GM23338 (cell line): Measurements from ENCODE around the gene CD8A. TPM values are rescaled to one million over a fixed set of nuclear protein-coding genes. Genes with fewer than 3 reads are reported as not detected.

Source experiments
- ATAC-seq: fragments of 200-7000 bp; cut with Tn5 transposase; 3 replicates; pipeline ENCODE4 v1.9.1; 2020
- DNase-seq: peaks from one replicate; pipeline ENCODE4 v3.0.0-alpha.2; 2015; ENCODE audit warnings: low spot score
- H2AFZ ChIP-seq: fragments of 200-600 bp; sonication (generic); 2 replicates; pipeline ENCODE4 v1.8.0; 2016; ENCODE audit warnings: antibody characterized with exemption, mild to moderate bottlenecking, moderate library complexity
- H3F3A ChIP-seq: fragments of 200-600 bp; sonication (generic); replicated peaks from 2 replicates; pipeline ENCODE4 v1.8.0; 2017; ENCODE audit warnings: antibody characterized with exemption, mixed run types, low read depth
- H3K27ac ChIP-seq: fragments of 200-600 bp; sonication (generic); 2 replicates; pipeline ENCODE4 v1.6.1; 2016; ENCODE audit warnings: low read depth
- H3K27me3 ChIP-seq: fragments of 200-600 bp; sonication (generic); 2 replicates; pipeline ENCODE4 v1.8.0; 2016; ENCODE audit warnings: mild to moderate bottlenecking, mixed run types, moderate library complexity; ENCODE audit not compliant: insufficient read depth
- H3K36me3 ChIP-seq: fragments of 200-600 bp; sonication (generic); 2 replicates; pipeline ENCODE4 v1.8.0; 2016; ENCODE audit warnings: mild to moderate bottlenecking; ENCODE audit not compliant: insufficient read depth
- H3K4me1 ChIP-seq: fragments of 200-600 bp; sonication (generic); 2 replicates; pipeline ENCODE4 v1.8.0; 2016; ENCODE audit warnings: mild to moderate bottlenecking, moderate library complexity; ENCODE audit not compliant: insufficient read depth
- H3K4me2 ChIP-seq: fragments of 200-600 bp; sonication (generic); 2 replicates; pipeline ENCODE4 v1.7.1; 2017; ENCODE audit warnings: mixed run types
- H3K4me3 ChIP-seq: fragments of 200-600 bp; sonication (generic); 2 replicates; pipeline ENCODE4 v1.6.1; 2016; ENCODE audit warnings: mixed run types
- H3K79me2 ChIP-seq: fragments of 200-600 bp; sonication (generic); replicated peaks from 2 replicates; pipeline ENCODE4 v1.8.0; 2017; ENCODE audit warnings: mild to moderate bottlenecking; ENCODE audit not compliant: insufficient read depth
- H3K9me2 ChIP-seq: fragments of 200-600 bp; sonication (generic); 2 replicates; pipeline ENCODE4 v1.8.0; 2017; ENCODE audit not compliant: insufficient read depth
- H4K20me1 ChIP-seq: fragments of 200-600 bp; sonication (generic); replicated peaks from 2 replicates; pipeline ENCODE4 v1.8.0; 2017; ENCODE audit warnings: mild to moderate bottlenecking; ENCODE audit not compliant: insufficient read depth
- H3K27ac Mint-ChIP-seq: 2 replicates; pipeline ENCODE4 v1.8.0; 2020; ENCODE audit warnings: inconsistent platforms, mild to moderate bottlenecking, moderate library complexity, mixed read lengths
- H3K27me3 Mint-ChIP-seq: 3 replicates; pipeline ENCODE4 v1.8.0; 2022; ENCODE audit warnings: low read depth, mild to moderate bottlenecking, moderate library complexity, mixed read lengths, inconsistent platforms; ENCODE audit not compliant: insufficient read depth, poor library complexity
- H3K36me3 Mint-ChIP-seq: 3 replicates; pipeline ENCODE4 v1.8.0; 2021; ENCODE audit warnings: low read depth, mild to moderate bottlenecking, inconsistent platforms, moderate library complexity, mixed read lengths
- H3K4me1 Mint-ChIP-seq: 3 replicates; pipeline ENCODE4 v1.8.0; 2020; ENCODE audit warnings: mild to moderate bottlenecking, inconsistent platforms, mixed read lengths
- H3K4me3 Mint-ChIP-seq: 3 replicates; pipeline ENCODE4 v1.8.0; 2021; ENCODE audit warnings: moderate library complexity, mild to moderate bottlenecking, inconsistent platforms, mixed read lengths
- H3K9me3 Mint-ChIP-seq: 3 replicates; pipeline ENCODE4 v1.8.0; 2020; ENCODE audit warnings: moderate library complexity, mild to moderate bottlenecking, inconsistent platforms, mixed read lengths
- CTCF ChIP-seq, 2 experiments: fragments of 200-600 bp in 1 of 2; sonication (generic) in 1 of 2; conservative IDR thresholded peaks; 2 replicates each; pipeline versions ENCODE4 v1.5.1 to v1.6.1; 2016 to 2017; ENCODE audit warnings: antibody characterized with exemption in 2 of 2, low read depth in 2 of 2, mild to moderate bottlenecking in 2 of 2, moderate library complexity in 1 of 2
- ETS1 ChIP-seq: IDR thresholded peaks from 2 replicates; pipeline ENCODE4 v1.6.1; 2016; ENCODE audit warnings: antibody characterized with exemption
- EZH2phosphoT487 ChIP-seq: fragments of 200-600 bp; sonication (generic); IDR thresholded peaks from one replicate; pipeline ENCODE4 v1.8.1; 2018; ENCODE audit warnings: antibody characterized with exemption; ENCODE audit not compliant: unreplicated experiment
- NANOG ChIP-seq: IDR thresholded peaks from 2 replicates; pipeline ENCODE4 v1.6.1; 2016; ENCODE audit warnings: antibody characterized with exemption, borderline replicate concordance
- POLR2AphosphoS5 ChIP-seq: IDR thresholded peaks from 2 replicates; pipeline ENCODE4 v1.6.1; 2016; ENCODE audit warnings: antibody characterized with exemption, low read depth
- REST ChIP-seq: IDR thresholded peaks from one replicate; pipeline ENCODE4 v1.6.1; 2018; ENCODE audit warnings: antibody characterized with exemption; ENCODE audit not compliant: unreplicated experiment
- STAT1 ChIP-seq: IDR thresholded peaks from one replicate; pipeline ENCODE4 v1.6.1; 2016; ENCODE audit warnings: antibody characterized with exemption; ENCODE audit not compliant: unreplicated experiment
- ZNF114 ChIP-seq: fragments of 250-450 bp; sonication (Bioruptor Pico); IDR thresholded peaks from 2 replicates; pipeline ENCODE4 v1.5.0; 2020; ENCODE audit warnings: mild to moderate bottlenecking, moderate library complexity
- ZNF331 ChIP-seq: fragments of 250-450 bp; sonication (Bioruptor Pico); IDR thresholded peaks from 2 replicates; pipeline ENCODE4 v1.5.0; 2020; ENCODE audit warnings: low read depth, mild to moderate bottlenecking, moderate library complexity
- polyA plus RNA-seq: library from polyadenylated mRNA; unstranded; fragments of >200 nt; fragmentation: Nextera tagmentation; extraction: Ambion mirVana; gene quantifications from 2 replicates; pipeline ENCODE4 v1.2.1, GENCODE V29; 2016
- total RNA-seq: library from RNA; depleted of rRNA; stranded (reverse); fragments of >200 nt; shearing (Covaris generic); gene quantifications from 2 replicates; pipeline ENCODE4 v1.2.3, GENCODE V29; 2014

The CD8A gene
- total and polyA plus RNA-seq, 2 experiments from 2014 or later = 0.19 to 0.24 TPM

GRCh38 chr2:86831537-86831936, 40.8 kb upstream of the CD8A start:
- Histone ChIP-seq H3K27me3 (no peaks in the 10 kb centered on the region), H3K79me2 (no peaks in the 10 kb centered on the region), H3K27ac (peak overlapping the region; percentile 52; the same call in 1 of the 2 replicates), H4K20me1 (no peaks in the 10 kb centered on the region), H3K4me2 (peak overlapping the region; percentile 39; the same call in 1 of the 2 replicates), H3K9me2 (no peaks in the 10 kb centered on the region), H3K36me3 (no peaks in the 10 kb centered on the region), H3F3A (no peaks in the 10 kb centered on the region), H3K4me1 (peaks cover 9% of the 10 kb centered on the region), H3K4me3 (no peak overlapping the region), H2AFZ (peak overlapping the region; percentile 82; the same call in 1 of the 2 replicates)
- Mint-ChIP-seq H3K4me1 (peaks cover 15% of the 10 kb centered on the region), H3K36me3 (no peaks in the 10 kb centered on the region), H3K27me3 (peaks cover 20% of the 10 kb centered on the region), H3K27ac (no peak overlapping the region), H3K4me3 (no peak overlapping the region), H3K9me3 (no peaks in the 10 kb centered on the region)
- DNase-seq = no peak
- TF ChIP-seq NANOG = no peak
- TF ChIP-seq ETS1 = no peak
- no peak for TF ChIP-seq POLR2AphosphoS5
- TF ChIP-seq ZNF114 (CRISPR knock-in tag) = no peak
- TF ChIP-seq REST = no peak
- TF ChIP-seq CTCF (conservative IDR thresholded peaks at IDR 0.05; ENCODE audit: low read depth in 2 of 2) = no peak
- peak; percentile 52 for ATAC-seq

GRCh38 chr2:86826951-86827350, 36.2 kb upstream of the CD8A start:
- ATAC-seq (no peak), DNase-seq (no peak)
- H3K27ac ChIP-seq = no peak overlapping the region
- no peaks in the 10 kb centered on the region for H3K27me3 ChIP-seq
- H3K4me2 ChIP-seq = no peak overlapping the region
- peaks cover 4% of the 10 kb centered on the region; the same call in 1 of the 2 replicates for H3K4me1 ChIP-seq
- no peak overlapping the region for H3K27ac Mint-ChIP-seq
- H3K79me2 ChIP-seq = no peaks in the 10 kb centered on the region
- H3F3A ChIP-seq = no peaks in the 10 kb centered on the region
- no peak overlapping the region for H3K4me3 ChIP-seq
- no peaks in the 10 kb centered on the region for H3K36me3 ChIP-seq
- H3K36me3 Mint-ChIP-seq = peaks cover 3% of the 10 kb centered on the region; the same call in 1 of the 3 replicates
- H3K27me3 Mint-ChIP-seq = peaks cover 15% of the 10 kb centered on the region
- no peaks in the 10 kb centered on the region for H3K9me2 ChIP-seq
- no peak overlapping the region for H2AFZ ChIP-seq
- peaks cover 9% of the 10 kb centered on the region; the same call in 2 of the 3 replicates for H3K9me3 Mint-ChIP-seq
- no peak overlapping the region for H3K4me3 Mint-ChIP-seq
- peaks cover 10% of the 10 kb centered on the region for H3K4me1 Mint-ChIP-seq
- no peaks in the 10 kb centered on the region for H4K20me1 ChIP-seq
- TF ChIP-seq REST (no peak), POLR2AphosphoS5 (no peak), ZNF114 (CRISPR knock-in tag) (no peak), ZNF331 (no peak), STAT1 (no peak), EZH2phosphoT487 (no peak)
